HCT116 (cell line): ENCODE results near the gene SLC5A2. TPM values are rescaled to one million over a fixed set of nuclear protein-coding genes. Genes with fewer than 3 reads are reported as not detected.

Experiments
- ATAC-seq: fragments of 200-7000 bp; cut with Tn5 transposase; 2 replicates; pipeline ENCODE4 v1.9.1; 2020; ENCODE audit warnings: mild to moderate bottlenecking, moderate library complexity
- BruUV-seq: library from RNA; stranded (reverse); fragments of 400-500 nt; replicated peaks from 2 replicates; lab custom pipeline; 2021; lab: Mats Ljungman, UMichigan
- CTCF ChIA-PET: fragments of 300-600 bp; sonication (Branson Sonifier 250); formaldehyde crosslinking; loops from one replicate; lab custom pipeline; 2021; ENCODE audit warnings: antibody characterized with exemption; lab: Charles Lee
- POLR2A ChIA-PET: fragments of 300-600, 350-600 bp; sonication (Branson Sonifier 250); formaldehyde crosslinking; loops from one replicate; lab custom pipeline; 2021; ENCODE audit warnings: antibody characterized with exemption; lab: Charles Lee
- RAD21 ChIA-PET, 2 experiments: fragments of 300-600 bp; sonication (Branson Sonifier 250); formaldehyde crosslinking; loops; one replicate each; lab custom pipeline; 2023; ENCODE audit warnings: low total read pairs in 2 of 2; ENCODE audit not compliant: uncharacterized antibody in 2 of 2, unreplicated experiment in 2 of 2, low non-redundant PET in 1 of 2; lab: Charles Lee
- DNase-seq: peaks from one replicate; pipeline ENCODE4 v3.0.0-alpha.2; 2010; ENCODE audit warnings: low read depth, low spot score
- H2AFZ ChIP-seq: fragments of 200-600 bp; shearing (Covaris generic), sonication (generic); 2 replicates; pipeline ENCODE4 v1.6.1; 2017; ENCODE audit warnings: low read depth, mixed run types, mixed read lengths, antibody characterized with exemption, low read length; ENCODE audit not compliant: poor library complexity, severe bottlenecking
- H3K27ac ChIP-seq: 2 replicates; pipeline ENCODE4 v1.5.1; 2012; ENCODE audit warnings: low read depth, low read length
- H3K27me3 ChIP-seq: fragments of 200-600 bp; sonication (generic); 2 replicates; pipeline ENCODE4 v1.6.1; 2016; ENCODE audit warnings: mixed run types, low read length, mixed read lengths; ENCODE audit not compliant: insufficient read depth
- H3K36me3 ChIP-seq, 2 experiments: fragments of 200-500 bp in 1 of 2; fragments of 200-600 bp in 1 of 2; sonication (Bioruptor generic) in 1 of 2; sonication (generic) in 1 of 2; 2 replicates each; pipeline versions ENCODE4 v1.5.1 to v1.6.1; 2014 to 2016; ENCODE audit warnings: low read length in 2 of 2, inconsistent platforms in 1 of 2, mixed read lengths in 1 of 2, mixed run types in 1 of 2; ENCODE audit not compliant: insufficient read depth in 2 of 2, control insufficient read depth in 1 of 2
- H3K4me1 ChIP-seq, 2 experiments: fragments of 200-600 bp in 1 of 2; sonication (generic) in 1 of 2; 2 replicates each; pipeline versions ENCODE4 v1.5.1 to v1.6.1; 2012 to 2017; ENCODE audit warnings: low read length in 2 of 2, inconsistent platforms in 1 of 2, mild to moderate bottlenecking in 1 of 2, mixed read lengths in 1 of 2, mixed run types in 1 of 2, moderate library complexity in 1 of 2; ENCODE audit not compliant: insufficient read depth in 2 of 2, control insufficient read depth in 1 of 2
- H3K4me2 ChIP-seq: fragments of 200-600 bp; sonication (generic); 2 replicates; pipeline ENCODE4 v1.6.1; 2017; ENCODE audit warnings: mixed run types, low read length, mixed read lengths
- H3K4me3 ChIP-seq, 2 experiments: fragments of 200-600 bp in 1 of 2; sonication (generic) in 1 of 2; replicated peaks in 1 of 2; 2 replicates each; pipeline ENCODE4 v1.5.1; 2011 to 2016; ENCODE audit warnings: low read length in 2 of 2, control low read depth in 1 of 2, low read depth in 1 of 2, mild to moderate bottlenecking in 1 of 2, mixed read lengths in 1 of 2, mixed run types in 1 of 2
- H3K79me2 ChIP-seq: fragments of 200-600 bp; sonication (generic); 2 replicates; pipeline ENCODE4 v1.6.1; 2017; ENCODE audit warnings: mild to moderate bottlenecking, mixed run types, low read length, moderate library complexity, mixed read lengths; ENCODE audit not compliant: insufficient read depth
- H3K9ac ChIP-seq: fragments of 200-600 bp; sonication (generic); 2 replicates; pipeline ENCODE4 v1.6.1; 2016; ENCODE audit warnings: low read length, mixed read lengths
- H3K9me2 ChIP-seq: fragments of 200-600 bp; sonication (generic), shearing (Covaris generic); 2 replicates; pipeline ENCODE4 v1.6.1; 2017; ENCODE audit warnings: mixed run types, mild to moderate bottlenecking, moderate library complexity; ENCODE audit not compliant: insufficient read depth
- H3K9me3 ChIP-seq, 2 experiments: fragments of 200-500 bp in 1 of 2; fragments of 200-600 bp in 1 of 2; sonication (Bioruptor generic) in 1 of 2; sonication (generic) in 1 of 2; 2 replicates each; pipeline ENCODE4 v1.6.1; 2014 to 2017; ENCODE audit warnings: low read length in 2 of 2, mixed read lengths in 2 of 2, inconsistent platforms in 1 of 2, low read depth in 1 of 2, mild to moderate bottlenecking in 1 of 2, mixed run types in 1 of 2, moderate library complexity in 1 of 2; ENCODE audit not compliant: control insufficient read depth in 1 of 2, insufficient read depth in 1 of 2
- H4K20me1 ChIP-seq: fragments of 200-600 bp; sonication (generic), shearing (Covaris generic); 2 replicates; pipeline ENCODE4 v1.6.1; 2017; ENCODE audit warnings: mixed run types, mild to moderate bottlenecking, moderate library complexity; ENCODE audit not compliant: insufficient read depth
- ATF3 ChIP-seq: IDR thresholded peaks from 2 replicates; pipeline ENCODE4 v1.6.1; 2012
- CEBPB ChIP-seq: IDR thresholded peaks from 2 replicates; pipeline ENCODE4 v1.6.1; 2012; ENCODE audit warnings: low read depth
- EZH2 ChIP-seq: fragments of 200-600 bp; sonication (generic); IDR thresholded peaks from 2 replicates; pipeline ENCODE4 v1.6.1; 2017; ENCODE audit warnings: antibody characterized with exemption, mixed run types
- EZH2phosphoT487 ChIP-seq: fragments of 200-600 bp; IDR thresholded peaks from 2 replicates; pipeline ENCODE4 v1.6.1; 2018; ENCODE audit warnings: antibody characterized with exemption, borderline replicate concordance
- FOSL1 ChIP-seq: IDR thresholded peaks from 2 replicates; pipeline ENCODE4 v1.6.1; 2012; ENCODE audit warnings: low read depth
- POLR2A ChIP-seq: IDR thresholded peaks from 2 replicates; pipeline ENCODE4 v1.7.0; 2011; ENCODE audit warnings: borderline replicate concordance; ENCODE audit not compliant: insufficient read depth, insufficient read length; ENCODE audit errors: extremely low read depth
- RAD21 ChIP-seq: IDR thresholded peaks from 2 replicates; pipeline ENCODE4 v1.6.1; 2012; ENCODE audit warnings: low read depth, mild to moderate bottlenecking
- REST ChIP-seq: IDR thresholded peaks from 2 replicates; pipeline ENCODE4 v1.6.1; 2012; ENCODE audit warnings: low read depth
- SRF ChIP-seq: IDR thresholded peaks from 2 replicates; pipeline ENCODE4 v1.6.1; 2012; ENCODE audit warnings: low read depth
- TCF7L2 ChIP-seq: IDR thresholded peaks from 2 replicates; pipeline ENCODE4 v1.7.0; 2011; ENCODE audit warnings: borderline replicate concordance, inconsistent platforms; ENCODE audit not compliant: insufficient read depth, insufficient read length; ENCODE audit errors: extremely low read depth
- ZFX ChIP-seq: fragments of 450-650 bp; IDR thresholded peaks from 2 replicates; pipeline ENCODE4 v1.6.1; 2017
- ZNF274 ChIP-seq: fragments of 200-500 bp; sonication (Bioruptor generic); IDR thresholded peaks from 2 replicates; pipeline ENCODE4 v1.6.1; 2014; ENCODE audit warnings: mild to moderate bottlenecking, low read depth, low read length, inconsistent platforms
- intact Hi-C: fragments of 100-400 bp; cut with micrococcal nuclease; formaldehyde crosslinking; loops from 2 replicates; pipeline ENCODE4 v1.10.0; 2022
- total RNA-seq: library from RNA; stranded (reverse); gene quantifications from one replicate; pipeline ENCODE4 v1.2.1, GENCODE V29; 2021; ENCODE audit not compliant: unreplicated experiment

The SLC5A2 gene
- total RNA-seq, 1 experiment from 2014 or later = 0.10 TPM

GRCh38 chr16:31535737-31536136, 52.8 kb downstream of the SLC5A2 start:
- POLR2A ChIA-PET = no interaction called here
- no peak for DNase-seq
- Histone ChIP-seq H3K9me3 (no peaks in the 10 kb centered on the region), H3K4me2 (no peak overlapping the region), H3K4me3 (no peak overlapping the region), H2AFZ (no peak overlapping the region), H3K4me1 (no peaks in the 10 kb centered on the region), H3K27ac (no peak overlapping the region), H3K27me3 (no peaks in the 10 kb centered on the region), H3K9me2 (no peaks in the 10 kb centered on the region), H3K36me3 (no peaks in the 10 kb centered on the region), H3K9ac (no peak overlapping the region), H3K79me2 (no peaks in the 10 kb centered on the region), H4K20me1 (no peaks in the 10 kb centered on the region)
- TF ChIP-seq ZFX (no peak), RAD21 (no peak), ATF3 (no peak), TCF7L2 (no peak), CEBPB (no peak), FOSL1 (no peak), REST (no peak), ZNF274 (no peak), SRF (no peak), EZH2phosphoT487 (no peak), POLR2A (no peak), EZH2 (no peak)
- CTCF ChIA-PET = no interaction called here
- RAD21 ChIA-PET = no interaction called here
- ATAC-seq = no peak
- intact Hi-C loops = no loop called here
- no TSS peak for BruUV-seq
